ENCODE measurements around the gene NUDT22.

The NUDT22 gene

GRCh38 chr11:64231546-64231945 lies 5.5 kb downstream of the NUDT22 start:
- no peak for DNase-seq (ENCODE audit: low read depth)
- no peak for TF ChIP-seq CTCF (IDR thresholded peaks at IDR 0.05; ENCODE audit: low read depth, low read length, missing control alignments)
- H3K4me3 ChIP-seq (ENCODE audit: low read depth, low read length) = no peak overlapping the region

GRCh38 chr11:64232182-64232966 lies 6.3 kb downstream of the NUDT22 start:
- no peak overlapping the region for H3K4me3 ChIP-seq (ENCODE audit: low read depth, low read length)
- TF ChIP-seq CTCF (IDR thresholded peaks at IDR 0.05; ENCODE audit: low read depth, low read length, missing control alignments) = no peak
- no peak for DNase-seq (ENCODE audit: low read depth)

GRCh38 chr11:64232967-64233315 lies 6.9 kb downstream of the NUDT22 start:
- no peak for DNase-seq (ENCODE audit: low read depth)
- no peak overlapping the region for H3K4me3 ChIP-seq (ENCODE audit: low read depth, low read length)
- TF ChIP-seq CTCF (IDR thresholded peaks at IDR 0.05; ENCODE audit: low read depth, low read length, missing control alignments) = no peak

GRCh38 chr11:64233913-64234586 lies 8.0 kb downstream of the NUDT22 start, which contains the start of gene VEGFB:
Gene VEGFB, plus strand, starts transcription at chr11:64234584. Its CDS starts 250 bp downstream, at chr11:64234834.
- DNase-seq (ENCODE audit: low read depth) = no peak
- TF ChIP-seq CTCF (IDR thresholded peaks at IDR 0.05; ENCODE audit: low read depth, low read length, missing control alignments) = no peak

GRCh38 chr11:64234647-64235379 lies 8.7 kb downstream of the NUDT22 start:
- no peak for TF ChIP-seq CTCF (IDR thresholded peaks at IDR 0.05; ENCODE audit: low read depth, low read length, missing control alignments)
- no peak for DNase-seq (ENCODE audit: low read depth)

More at GRCh38 chr11:64233913-64234586, 8.0 kb downstream of the NUDT22 start, which contains the start of gene VEGFB:
- peak within 1 kb of the TSS; percentile 63 for H3K4me3 ChIP-seq (ENCODE audit: low read depth, low read length)

GRCh38 chr11:64235437-64236161 lies 9.5 kb downstream of the NUDT22 start:
- peak overlapping the region; percentile 63 for H3K4me3 ChIP-seq (ENCODE audit: low read depth, low read length)
- DNase-seq (ENCODE audit: low read depth) = no peak
- TF ChIP-seq CTCF (IDR thresholded peaks at IDR 0.05; ENCODE audit: low read depth, low read length, missing control alignments) = no peak

More at GRCh38 chr11:64234647-64235379, 8.7 kb downstream of the NUDT22 start:
- H3K4me3 ChIP-seq (ENCODE audit: low read depth, low read length) = peak overlapping the region; percentile 63

All from GM12864 (cell line).